Uterus (tissue), 4 donors: ENCODE data around the gene PITRM1. TPM values are rescaled to one million over a fixed set of nuclear protein-coding genes. Genes with fewer than 3 reads are reported as not detected.

Experiments used
- DNase-seq, 2 donors: peaks; one replicate each; pipeline ENCODE4 v3.0.0-alpha.2; 2019 to 2020
- H3K27ac ChIP-seq, 2 donors: fragments of 200-600 bp; sonication (generic); 1 replicate in 1 of 2; 2 replicates in 1 of 2; pipeline ENCODE4 v1.5.1; 2016 to 2018
- H3K27me3 ChIP-seq, 2 donors: fragments of 200-600 bp; sonication (generic); one replicate each; pipeline ENCODE4 v1.5.1; 2018 to 2019; ENCODE audit warnings: control low read depth in 1 of 2
- H3K36me3 ChIP-seq, 2 donors: fragments of 200-600 bp; sonication (generic); one replicate each; pipeline ENCODE4 v1.5.1; 2019; ENCODE audit warnings: control low read depth in 1 of 2
- H3K4me1 ChIP-seq, 2 donors: fragments of 200-600 bp; sonication (generic); one replicate each; pipeline ENCODE4 v1.5.1; 2018 to 2019; ENCODE audit warnings: control low read depth in 1 of 2
- H3K4me3 ChIP-seq, 2 donors: fragments of 200-600 bp; sonication (generic); 1 replicate in 1 of 2; 2 replicates in 1 of 2; pipeline ENCODE4 v1.5.1; 2018 to 2019; ENCODE audit warnings: mild to moderate bottlenecking in 1 of 2
- H3K9me3 ChIP-seq, 2 donors: fragments of 200-600 bp; sonication (generic); one replicate each; pipeline ENCODE4 v1.5.1; 2019; ENCODE audit warnings: control low read depth in 1 of 2
- POLR2A ChIP-seq, 2 donors: fragments of 450-650 bp; IDR thresholded peaks; one replicate each; pipeline ENCODE4 v1.6.1; 2016; ENCODE audit warnings: antibody characterized with exemption in 2 of 2, mild to moderate bottlenecking in 1 of 2, moderate library complexity in 1 of 2
- intact Hi-C: fragments of 100-400 bp; cut with DNase I; formaldehyde crosslinking; loops from one replicate; pipeline ENCODE4 v1.15.1; 2023; ENCODE audit warnings: low total_unique reads
- total RNA-seq, 4 donors: library from RNA; depleted of rRNA in 3 of 4; stranded (reverse); fragments of >200 nt in 3 of 4; gene quantifications; one replicate each; pipeline versions ENCODE4 v1.1.0 to v1.2.4, GENCODE V29; 2014 to 2023
- TF ChIP-seq, protein P1 (sequence below), 4 experiments: fragments of 200-600 bp in 2 of 4; fragments of 450-650 bp in 2 of 4; sonication (generic) in 2 of 4; IDR thresholded peaks; one replicate each; pipeline ENCODE4 v1.5.1; 2016 to 2019; ENCODE audit warnings: antibody characterized with exemption in 4 of 4, mild to moderate bottlenecking in 2 of 4, moderate library complexity in 1 of 4
- donor health status: DM: yes; HTN: yes; CAD: no.

The PITRM1 gene
- total RNA-seq, 4 donors from 2014 or later = 37.4 to 100.0 (median 51.4) TPM

DNA sequence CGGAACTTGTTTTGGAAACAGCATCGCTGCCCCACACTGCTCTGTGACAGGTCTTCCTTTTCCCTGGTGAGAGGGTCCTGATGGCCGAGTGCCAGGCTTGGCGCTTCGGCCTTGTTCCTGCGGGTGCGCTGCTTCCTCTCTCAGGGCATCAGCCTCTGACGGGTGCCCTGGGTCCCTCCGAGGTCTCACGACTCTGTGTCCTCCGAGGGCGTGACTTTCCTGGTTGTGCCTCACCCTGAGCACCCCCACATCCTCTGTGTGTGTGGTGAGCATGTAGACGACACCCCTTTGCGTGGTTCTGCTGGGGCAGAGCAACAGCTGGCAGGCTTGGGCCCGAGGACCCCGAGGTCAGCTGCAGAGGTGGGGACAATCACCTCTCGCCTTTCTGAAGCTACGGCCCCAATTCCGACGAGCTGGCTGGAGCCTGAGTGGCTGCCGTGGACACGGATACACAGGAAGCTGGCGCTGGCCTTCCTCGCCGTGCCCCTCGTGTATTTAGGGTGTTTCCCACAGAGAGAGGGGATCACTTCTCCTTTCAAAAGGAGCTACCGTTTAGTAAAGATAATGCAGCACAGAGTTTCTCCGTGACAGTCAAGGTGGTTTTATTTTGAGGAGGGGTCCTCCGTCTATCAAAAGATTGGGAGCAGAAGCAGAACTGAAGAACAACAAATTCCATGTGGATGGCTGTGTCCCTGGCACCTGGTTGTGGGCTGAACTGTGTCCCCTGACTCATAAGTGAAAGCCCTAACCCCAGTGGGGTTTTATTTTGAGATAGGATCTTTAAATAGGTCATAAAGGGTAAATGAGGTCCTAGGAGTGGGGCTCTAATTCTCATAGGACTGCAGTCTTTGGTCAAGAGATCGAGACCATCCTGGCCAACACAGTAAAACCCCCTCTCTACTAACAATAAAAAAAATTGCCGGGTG is 36.2 kb upstream of the PITRM1 start:
- Histone ChIP-seq H3K4me3 (no peak overlapping the region), H3K9me3 (no peaks in the 10 kb centered on the region), H3K36me3 (no peaks in the 10 kb centered on the region), H3K27me3 (no peaks in the 10 kb centered on the region), H3K27ac (no peak overlapping the region), H3K4me1 (peaks cover 0 to 4% of the 10 kb centered on the region in 2 donors)
- intact Hi-C loops = no loop called here
- no peak for TF ChIP-seq POLR2A (IDR thresholded peaks at IDR 0.05)
- TF ChIP-seq, protein P1, sequence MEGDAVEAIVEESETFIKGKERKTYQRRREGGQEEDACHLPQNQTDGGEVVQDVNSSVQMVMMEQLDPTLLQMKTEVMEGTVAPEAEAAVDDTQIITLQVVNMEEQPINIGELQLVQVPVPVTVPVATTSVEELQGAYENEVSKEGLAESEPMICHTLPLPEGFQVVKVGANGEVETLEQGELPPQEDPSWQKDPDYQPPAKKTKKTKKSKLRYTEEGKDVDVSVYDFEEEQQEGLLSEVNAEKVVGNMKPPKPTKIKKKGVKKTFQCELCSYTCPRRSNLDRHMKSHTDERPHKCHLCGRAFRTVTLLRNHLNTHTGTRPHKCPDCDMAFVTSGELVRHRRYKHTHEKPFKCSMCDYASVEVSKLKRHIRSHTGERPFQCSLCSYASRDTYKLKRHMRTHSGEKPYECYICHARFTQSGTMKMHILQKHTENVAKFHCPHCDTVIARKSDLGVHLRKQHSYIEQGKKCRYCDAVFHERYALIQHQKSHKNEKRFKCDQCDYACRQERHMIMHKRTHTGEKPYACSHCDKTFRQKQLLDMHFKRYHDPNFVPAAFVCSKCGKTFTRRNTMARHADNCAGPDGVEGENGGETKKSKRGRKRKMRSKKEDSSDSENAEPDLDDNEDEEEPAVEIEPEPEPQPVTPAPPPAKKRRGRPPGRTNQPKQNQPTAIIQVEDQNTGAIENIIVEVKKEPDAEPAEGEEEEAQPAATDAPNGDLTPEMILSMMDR (IDR thresholded peaks at IDR 0.05) = no peak
- DNase-seq = no peak

GRCh38 chr10:3207351-3207750 is 34.8 kb upstream of the PITRM1 start:
- Histone ChIP-seq H3K9me3 (no peaks in the 10 kb centered on the region), H3K27me3 (no peaks in the 10 kb centered on the region), H3K4me3 (no peak overlapping the region), H3K4me1 (no peaks in the 10 kb centered on the region), H3K27ac (no peak overlapping the region), H3K36me3 (no peaks in the 10 kb centered on the region)
- no peak for TF ChIP-seq POLR2A (IDR thresholded peaks at IDR 0.05)
- TF ChIP-seq, protein P1 (IDR thresholded peaks at IDR 0.05) = no peak
- DNase-seq = no peak
- intact Hi-C loops = no loop called here

- Histone ChIP-seq H3K4me1 (no peaks in the 10 kb centered on the region), H3K27me3 (no peaks in the 10 kb centered on the region), H3K27ac (no peak overlapping the region), H3K4me3 (no peak overlapping the region), H3K9me3 (no peaks in the 10 kb centered on the region), H3K36me3 (no peaks in the 10 kb centered on the region)
- TF ChIP-seq, protein P1 (IDR thresholded peaks at IDR 0.05) = no peak
- no peak for TF ChIP-seq POLR2A (IDR thresholded peaks at IDR 0.05)
- DNase-seq = no peak
- intact Hi-C loops = no loop called here
Measured at GRCh38 chr10:3206511-3207157, 34.1 kb upstream of the PITRM1 start.

DNA sequence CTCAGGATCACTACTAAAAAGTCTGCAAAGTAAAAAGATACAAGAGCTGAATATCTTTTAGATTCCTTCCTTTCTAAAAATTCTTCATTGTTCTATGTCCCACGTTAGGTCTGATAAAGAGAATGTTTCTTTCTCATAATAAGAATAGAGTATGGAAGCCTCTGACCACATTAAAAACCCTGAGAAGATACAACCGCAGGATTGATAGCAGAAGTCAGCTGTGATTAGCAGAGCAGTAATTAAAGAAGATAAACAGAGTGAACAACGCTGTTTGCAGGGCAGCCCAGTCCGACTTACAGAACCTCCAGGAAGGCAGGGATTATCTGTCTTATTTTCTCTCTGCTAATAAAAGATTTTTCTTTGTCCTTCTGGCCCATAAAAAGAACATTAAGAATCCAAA is 31.4 kb upstream of the PITRM1 start:
- Histone ChIP-seq H3K9me3 (no peaks in the 10 kb centered on the region), H3K4me3 (no peak overlapping the region), H3K27me3 (no peaks in the 10 kb centered on the region), H3K36me3 (no peaks in the 10 kb centered on the region), H3K27ac (no peak overlapping the region), H3K4me1 (no peaks in the 10 kb centered on the region)
- no peak for DNase-seq
- intact Hi-C loops = no loop called here
- no peak for TF ChIP-seq POLR2A (IDR thresholded peaks at IDR 0.05)
- TF ChIP-seq, protein P1 (IDR thresholded peaks at IDR 0.05) = no peak
